Choroid plexus epithelial cell (primary cell): ENCODE results near the gene CXorf49.
"Not testable (repeated sequence)": the region's sequence is repeated elsewhere in the genome, so short reads cannot be mapped to it uniquely, and the experiment has no call there.

Source experiments
- DNase-seq: peaks from one replicate; pipeline ENCODE4 v3.0.0-alpha.2; 2010; ENCODE audit warnings: low read depth
- H3K4me3 ChIP-seq: 2 replicates; pipeline ENCODE4 v1.5.1; 2011; ENCODE audit warnings: low read depth, mild to moderate bottlenecking, control low read depth, low read length, moderate library complexity

The CXorf49 gene

DNA sequence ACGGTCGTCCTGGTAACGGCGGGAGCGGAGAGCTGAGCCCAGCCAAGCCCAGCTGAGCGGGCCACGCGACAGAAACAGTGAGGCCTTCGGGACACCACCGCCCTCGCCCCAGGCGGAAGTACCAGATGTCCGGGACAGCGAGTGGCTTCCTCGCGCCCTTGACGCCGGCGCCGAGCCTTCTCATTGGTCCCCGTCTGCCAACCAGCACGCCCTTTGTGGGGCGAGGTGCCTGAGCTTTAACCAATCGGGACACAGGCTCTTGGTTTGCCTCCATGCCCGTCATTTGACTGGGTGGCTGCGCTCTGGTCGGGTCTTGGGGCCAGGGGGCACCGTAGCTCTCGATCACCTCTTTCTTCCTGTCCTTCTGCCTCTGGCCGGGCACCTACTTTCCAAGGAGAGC, at the start of gene CXorf49:
Gene CXorf49 (minus strand): TSS at position 101 of the 400 bp plus-strand sequence. CDS start 134 bp downstream, outside the sequence.
- DNase-seq: not testable (repeated sequence)

DNA sequence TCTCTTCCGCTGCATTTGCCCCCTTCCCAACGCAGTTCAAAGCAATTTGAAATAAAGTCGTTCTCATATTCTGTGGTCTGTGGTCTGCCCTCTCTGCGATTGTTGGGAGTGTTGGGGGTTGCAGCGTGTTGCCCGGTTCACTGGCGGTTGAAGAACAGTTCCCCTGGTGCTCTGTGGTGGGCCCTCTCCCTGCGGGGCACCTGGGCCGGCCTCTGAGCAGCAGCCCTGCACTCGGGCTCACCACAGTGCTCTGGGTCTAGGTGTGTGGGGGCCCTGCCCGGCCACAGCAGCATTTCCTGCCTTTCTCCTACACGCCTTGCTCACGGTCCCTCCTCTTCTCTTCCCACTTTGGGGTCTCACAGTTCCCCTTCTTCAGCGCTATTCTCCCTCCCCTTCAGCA, 49.0 kb upstream of the CXorf49 start:
- DNase-seq, H3K4me3 ChIP-seq: not testable (repeated sequence)

More for the DNA sequence above, at the start of gene CXorf49:
- not testable (repeated sequence) for H3K4me3 ChIP-seq

- DNase-seq, H3K4me3 ChIP-seq: not testable (repeated sequence)
Measured at GRCh38 chrX:71765613-71766012, 47.5 kb upstream of the CXorf49 start.

DNA sequence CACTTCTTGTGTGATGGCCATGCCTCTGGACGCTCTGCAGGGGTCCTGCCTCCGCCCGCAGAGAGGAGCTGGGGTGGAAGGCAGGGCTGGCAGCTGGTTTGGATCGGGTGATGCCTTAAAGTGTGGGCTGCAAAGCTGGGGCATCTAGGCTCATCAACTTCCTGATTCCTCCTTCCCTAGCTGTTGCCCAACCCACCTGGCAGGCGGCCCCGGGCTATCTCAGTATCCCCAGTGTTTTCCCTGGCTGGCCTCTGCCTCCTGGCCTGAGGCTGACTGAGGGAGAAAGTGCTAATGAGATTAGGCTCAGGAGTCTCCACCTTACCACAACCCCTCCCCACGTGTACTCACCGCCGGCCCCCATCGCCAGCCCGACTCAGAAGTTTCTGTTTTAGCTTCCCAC, 46.7 kb upstream of the CXorf49 start:
- H3K4me3 ChIP-seq, DNase-seq: not testable (repeated sequence)

GRCh38 chrX:71763049-71763448, 45.0 kb upstream of the CXorf49 start, which contains the start of gene CXorf49B:
CXorf49B (plus strand) TSS chrX:71763349; CDS start chrX:71763424, 75 bp downstream.
- H3K4me3 ChIP-seq, DNase-seq: not testable (repeated sequence)

GRCh38 chrX:71760688-71761281, 42.7 kb upstream of the CXorf49 start:
- not testable (repeated sequence) for H3K4me3 ChIP-seq, DNase-seq

DNA sequence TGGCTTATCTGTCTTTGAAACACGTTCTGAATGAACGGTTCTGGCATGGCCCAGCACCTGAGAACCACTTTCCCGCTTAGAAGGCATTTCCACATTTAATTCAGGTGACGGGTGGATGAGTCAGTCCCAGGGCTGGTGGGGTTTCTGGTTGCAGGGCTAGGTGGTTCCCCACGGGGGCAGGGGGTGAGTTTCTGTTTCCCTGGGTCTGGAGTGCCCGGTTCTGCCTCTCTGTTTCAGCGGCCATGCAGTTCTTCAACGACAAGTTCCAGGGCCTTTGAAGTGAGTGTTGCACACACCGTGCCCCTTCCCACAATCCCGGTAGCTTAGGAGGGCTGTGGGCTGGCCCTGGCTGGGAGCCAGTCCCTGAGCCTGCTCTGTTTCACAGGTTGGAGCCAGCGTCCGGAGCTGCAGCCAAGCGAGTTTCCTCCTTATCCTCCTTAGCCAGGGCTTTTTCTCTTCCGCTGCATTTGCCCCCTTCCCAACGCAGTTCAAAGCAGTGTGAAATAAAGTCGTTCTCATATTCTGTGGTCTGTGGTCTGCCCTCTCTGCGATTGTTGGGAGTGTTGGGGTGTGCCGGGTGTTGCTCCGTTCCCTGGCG, 2.3 kb upstream of the CXorf49 start:
- not testable (repeated sequence) for DNase-seq, H3K4me3 ChIP-seq

DNA sequence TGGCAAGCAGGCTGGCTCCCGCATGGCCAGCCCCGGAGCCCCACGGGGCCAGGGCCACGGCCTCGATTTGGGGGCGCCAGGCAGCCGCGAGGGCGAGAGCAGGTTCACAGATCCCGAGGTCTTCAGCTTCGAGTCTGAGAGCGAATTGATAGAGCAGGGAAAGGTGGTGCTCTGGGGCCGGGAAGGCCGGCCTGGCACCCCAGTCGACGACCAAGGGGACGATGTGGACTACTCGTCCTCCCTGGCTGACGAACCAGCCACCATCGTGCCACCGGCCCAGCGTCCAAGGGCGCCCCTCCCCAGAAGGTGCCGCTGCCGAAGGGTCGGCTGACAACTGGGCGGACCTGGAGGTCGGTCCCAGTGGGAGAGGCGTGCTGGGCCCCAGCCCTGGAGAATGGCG, 1.1 kb upstream of the CXorf49 start:
- not testable (repeated sequence) for DNase-seq

DNA sequence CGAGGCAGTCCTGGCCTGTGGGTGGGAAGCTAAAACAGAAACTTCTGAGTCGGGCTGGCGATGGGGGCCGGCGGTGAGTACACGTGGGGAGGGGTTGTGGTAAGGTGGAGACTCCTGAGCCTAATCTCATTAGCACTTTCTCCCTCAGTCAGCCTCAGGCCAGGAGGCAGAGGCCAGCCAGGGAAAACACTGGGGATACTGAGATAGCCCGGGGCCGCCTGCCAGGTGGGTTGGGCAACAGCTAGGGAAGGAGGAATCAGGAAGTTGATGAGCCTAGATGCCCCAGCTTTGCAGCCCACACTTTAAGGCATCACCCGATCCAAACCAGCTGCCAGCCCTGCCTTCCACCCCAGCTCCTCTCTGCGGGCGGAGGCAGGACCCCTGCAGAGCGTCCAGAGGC, 1.8 kb downstream of the CXorf49 start:
- DNase-seq, H3K4me3 ChIP-seq: not testable (repeated sequence)

More for the DNA sequence above, 1.1 kb upstream of the CXorf49 start:
- H3K4me3 ChIP-seq: not testable (repeated sequence)

GRCh38 chrX:71715551-71715950, 2.5 kb downstream of the CXorf49 start:
- H3K4me3 ChIP-seq, DNase-seq: not testable (repeated sequence)

GRCh38 chrX:71714064-71714463, 4.0 kb downstream of the CXorf49 start:
- not testable (repeated sequence) for H3K4me3 ChIP-seq, DNase-seq

DNA sequence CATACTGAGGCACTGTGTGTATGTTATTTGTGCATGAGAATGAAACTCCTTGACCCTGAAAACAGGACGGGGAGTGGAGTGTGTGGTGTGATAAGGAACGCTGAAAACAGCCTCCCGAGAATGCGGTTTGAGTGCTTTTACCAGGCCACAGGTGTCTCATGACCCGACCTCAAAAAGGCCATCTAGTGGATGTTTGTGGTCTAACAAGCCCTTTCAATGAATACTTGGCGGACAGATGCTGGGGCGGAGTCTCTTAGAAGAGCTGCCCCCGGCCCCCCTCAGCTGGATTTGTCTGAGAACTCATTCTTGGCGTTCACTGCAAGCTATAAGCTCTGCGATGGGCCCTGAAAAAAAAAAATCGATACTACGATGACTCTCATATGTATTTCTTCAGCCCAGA, 15.2 kb downstream of the CXorf49 start:
- not testable (repeated sequence) for H3K4me3 ChIP-seq, DNase-seq

DNA sequence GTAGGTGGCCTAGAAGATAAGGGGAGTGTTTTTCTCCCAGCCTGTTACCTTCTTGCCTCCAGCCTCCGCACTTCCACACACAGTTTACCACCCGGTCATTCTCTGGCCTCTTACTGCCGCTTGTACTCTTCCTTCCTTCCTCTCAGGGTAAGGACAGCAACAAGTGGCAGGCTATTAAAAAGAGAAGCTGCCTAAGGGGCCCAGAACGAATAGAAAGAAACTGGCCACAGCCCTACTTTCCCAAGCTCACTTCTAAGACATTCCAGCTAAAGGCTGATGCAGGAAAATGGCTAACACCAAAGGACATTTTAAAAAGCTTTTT, 19.1 kb downstream of the CXorf49 start:
- not testable (repeated sequence) for H3K4me3 ChIP-seq, DNase-seq

GRCh38 chrX:71698299-71699022, 19.6 kb downstream of the CXorf49 start:
- DNase-seq, H3K4me3 ChIP-seq: not testable (repeated sequence)

DNA sequence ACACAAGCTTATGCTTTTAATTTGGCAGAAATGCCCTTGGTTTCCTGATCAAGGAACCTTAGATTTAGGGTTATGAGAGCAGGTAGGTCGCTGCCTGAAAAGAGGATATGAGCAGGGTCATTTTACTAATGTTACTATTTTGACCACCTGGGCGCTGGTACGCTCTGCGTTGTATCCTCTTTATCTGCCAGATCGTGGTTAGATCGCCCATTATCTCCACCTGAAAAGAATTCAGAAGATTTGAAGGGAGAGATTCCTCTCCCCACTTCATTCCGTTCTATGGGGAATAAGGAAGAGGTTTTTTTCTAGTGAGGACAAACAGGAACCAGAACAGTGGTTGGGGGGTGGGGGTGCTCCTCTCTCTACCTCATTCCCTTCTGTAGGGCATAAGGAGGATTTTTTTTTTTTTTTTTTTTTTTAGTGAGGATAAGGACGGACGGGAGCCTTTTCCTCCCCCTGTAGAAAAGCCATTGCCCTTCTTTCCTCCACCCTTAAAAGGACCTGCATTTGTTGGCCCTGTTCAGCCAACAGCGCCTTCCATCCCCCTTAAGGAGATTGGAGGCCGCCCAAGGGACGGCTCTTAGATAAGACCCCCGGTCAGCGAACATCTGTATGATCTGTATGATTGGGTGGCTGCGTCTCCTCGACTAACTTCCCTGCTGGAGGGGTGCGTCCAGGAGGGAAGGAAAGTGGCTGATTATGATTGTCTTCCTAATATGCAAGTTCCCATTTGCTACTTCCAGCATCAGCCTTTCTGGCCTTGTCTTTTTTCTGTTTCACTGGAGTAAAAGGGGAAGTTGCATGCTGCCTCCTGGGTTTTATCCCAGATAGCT, 20.4 kb downstream of the CXorf49 start:
- not testable (repeated sequence) for H3K4me3 ChIP-seq, DNase-seq

DNA sequence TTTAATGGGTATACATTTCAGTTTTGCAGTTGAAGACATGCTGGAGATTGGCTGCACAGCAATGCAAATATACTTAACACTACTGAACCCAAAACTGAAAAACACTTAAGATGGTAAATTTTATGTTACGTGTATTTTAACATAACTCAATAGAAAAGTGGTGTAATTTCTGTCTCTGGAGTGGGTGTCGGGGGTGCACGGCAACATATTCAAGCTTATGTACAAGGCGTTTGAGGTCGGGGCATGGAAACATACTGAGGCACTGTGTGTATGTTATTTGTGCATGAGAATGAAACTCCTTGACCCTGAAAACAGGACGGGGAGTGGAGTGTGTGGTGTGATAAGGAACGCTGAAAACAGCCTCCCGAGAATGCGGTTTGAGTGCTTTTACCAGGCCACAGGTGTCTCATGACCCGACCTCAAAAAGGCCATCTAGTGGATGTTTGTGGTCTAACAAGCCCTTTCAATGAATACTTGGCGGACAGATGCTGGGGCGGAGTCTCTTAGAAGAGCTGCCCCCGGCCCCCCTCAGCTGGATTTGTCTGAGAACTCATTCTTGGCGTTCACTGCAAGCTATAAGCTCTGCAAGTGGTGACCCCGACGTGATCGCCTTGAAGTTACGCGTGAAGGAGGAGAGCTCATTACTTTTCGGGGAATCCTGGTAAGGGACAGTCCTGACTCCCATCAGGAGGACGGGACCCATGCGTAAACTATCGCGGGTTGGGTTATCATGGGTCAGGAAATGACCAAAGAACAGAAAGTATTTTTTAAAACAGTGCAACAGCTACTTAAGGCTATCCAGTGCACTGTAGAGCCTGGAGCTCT, 21.2 kb downstream of the CXorf49 start:
- not testable (repeated sequence) for H3K4me3 ChIP-seq, DNase-seq
